Measurements from ENCODE around the gene ANKRD33. TPM values are rescaled to one million over a fixed set of nuclear protein-coding genes. Genes with fewer than 3 reads are reported as not detected.

The ANKRD33 gene
- total RNA-seq, 2 donors from 2014 or later: 0.46 TPM; not detected in 1

DNA sequence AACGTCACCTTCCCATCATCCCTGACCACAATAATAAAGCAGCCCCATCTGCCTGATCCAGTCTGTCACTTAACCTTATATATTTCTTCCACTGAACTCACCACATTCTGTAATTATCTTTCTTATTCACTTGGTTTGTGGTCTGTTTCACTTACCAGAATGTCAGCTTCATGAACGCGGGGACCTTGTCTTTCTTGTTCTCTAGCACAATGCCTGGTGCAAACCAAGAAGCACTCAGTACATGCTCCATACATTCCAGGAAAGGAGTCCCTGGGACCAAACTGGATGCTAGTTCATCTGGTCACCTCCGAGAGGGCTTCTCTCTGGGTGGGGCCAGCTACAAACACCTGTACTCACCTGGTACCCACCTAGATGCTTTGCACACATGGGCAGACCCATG is 17.4 kb upstream of the ANKRD33 start:
- no peak overlapping the region for H3K4me3 ChIP-seq (ENCODE audit: low read length)
- no peaks in the 10 kb centered on the region for H3K9me3 ChIP-seq (ENCODE audit: control insufficient read depth, low read length)
- WGBS, 2 experiments (ENCODE audit: insufficient coverage in 1 of 2, insufficient read length in 1 of 2): 76 to 83% methylated on average over 2 to 4 of the region's 4 CpGs
- peaks cover 10% of the 10 kb centered on the region for H3K4me1 ChIP-seq (ENCODE audit: control insufficient read depth, insufficient read depth, low read length)
- H3K27me3 ChIP-seq (ENCODE audit: control insufficient read depth, insufficient read depth, low read length, poor library complexity, severe bottlenecking): peaks cover 53% of the 10 kb centered on the region
- no peak for DNase-seq
- H3K9ac ChIP-seq (ENCODE audit: extremely low read depth, low read length, poor library complexity, severe bottlenecking): no peak overlapping the region
- H3K4me1 Mint-ChIP-seq: peaks cover 8% of the 10 kb centered on the region
- H3K27me3 Mint-ChIP-seq (ENCODE audit: insufficient read depth): peaks cover 70% of the 10 kb centered on the region
- no peak overlapping the region for H3K4me3 Mint-ChIP-seq
- H3K27ac Mint-ChIP-seq: no peak overlapping the region
- H3K36me3 ChIP-seq (ENCODE audit: control insufficient read depth, insufficient read depth, low read length): no peaks in the 10 kb centered on the region
- H3K9me3 Mint-ChIP-seq: no peaks in the 10 kb centered on the region
- no peaks in the 10 kb centered on the region for H3K36me3 Mint-ChIP-seq (ENCODE audit: low read depth)
- TF ChIP-seq, protein P1, sequence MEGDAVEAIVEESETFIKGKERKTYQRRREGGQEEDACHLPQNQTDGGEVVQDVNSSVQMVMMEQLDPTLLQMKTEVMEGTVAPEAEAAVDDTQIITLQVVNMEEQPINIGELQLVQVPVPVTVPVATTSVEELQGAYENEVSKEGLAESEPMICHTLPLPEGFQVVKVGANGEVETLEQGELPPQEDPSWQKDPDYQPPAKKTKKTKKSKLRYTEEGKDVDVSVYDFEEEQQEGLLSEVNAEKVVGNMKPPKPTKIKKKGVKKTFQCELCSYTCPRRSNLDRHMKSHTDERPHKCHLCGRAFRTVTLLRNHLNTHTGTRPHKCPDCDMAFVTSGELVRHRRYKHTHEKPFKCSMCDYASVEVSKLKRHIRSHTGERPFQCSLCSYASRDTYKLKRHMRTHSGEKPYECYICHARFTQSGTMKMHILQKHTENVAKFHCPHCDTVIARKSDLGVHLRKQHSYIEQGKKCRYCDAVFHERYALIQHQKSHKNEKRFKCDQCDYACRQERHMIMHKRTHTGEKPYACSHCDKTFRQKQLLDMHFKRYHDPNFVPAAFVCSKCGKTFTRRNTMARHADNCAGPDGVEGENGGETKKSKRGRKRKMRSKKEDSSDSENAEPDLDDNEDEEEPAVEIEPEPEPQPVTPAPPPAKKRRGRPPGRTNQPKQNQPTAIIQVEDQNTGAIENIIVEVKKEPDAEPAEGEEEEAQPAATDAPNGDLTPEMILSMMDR (conservative IDR thresholded peaks at IDR 0.05): no peak
- peak overlapping the region; percentile 18 for H3K27ac ChIP-seq (ENCODE audit: low read depth, low read length)

DNA sequence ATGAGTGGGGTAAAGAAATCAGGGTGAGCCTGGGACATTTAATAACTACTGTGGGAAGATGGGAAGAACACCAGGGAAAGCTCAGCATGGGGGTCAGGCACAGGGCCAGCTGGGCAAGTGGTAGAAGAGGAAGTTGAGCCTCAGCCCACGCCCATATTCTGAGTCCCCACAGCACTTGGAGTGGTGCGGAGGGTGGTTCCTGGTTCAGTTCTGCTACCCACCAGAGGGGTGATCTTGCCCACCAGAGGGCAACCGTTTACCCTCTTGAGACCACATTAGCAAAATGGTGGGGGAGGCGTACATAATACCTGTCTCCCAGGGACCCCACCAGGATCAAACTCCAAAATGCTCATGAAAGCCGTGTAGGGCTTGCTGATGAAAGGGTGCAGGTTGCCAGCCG is 16.8 kb upstream of the ANKRD33 start:
- Mint-ChIP-seq H3K4me1 (peaks cover 8% of the 10 kb centered on the region), H3K27ac (no peak overlapping the region), H3K27me3 (ENCODE audit: insufficient read depth) (peaks cover 64% of the 10 kb centered on the region), H3K4me3 (no peak overlapping the region), H3K36me3 (ENCODE audit: low read depth) (no peaks in the 10 kb centered on the region), H3K9me3 (no peaks in the 10 kb centered on the region)
- Histone ChIP-seq H3K4me3 (ENCODE audit: low read length) (no peak overlapping the region), H3K9me3 (ENCODE audit: control insufficient read depth, low read length) (no peaks in the 10 kb centered on the region), H3K27ac (ENCODE audit: low read depth, low read length) (no peak overlapping the region), H3K27me3 (ENCODE audit: control insufficient read depth, insufficient read depth, low read length, poor library complexity, severe bottlenecking) (peaks cover 47% of the 10 kb centered on the region), H3K9ac (ENCODE audit: extremely low read depth, low read length, poor library complexity, severe bottlenecking) (no peak overlapping the region), H3K4me1 (ENCODE audit: control insufficient read depth, insufficient read depth, low read length) (peaks cover 6% of the 10 kb centered on the region), H3K36me3 (ENCODE audit: control insufficient read depth, insufficient read depth, low read length) (no peaks in the 10 kb centered on the region)
- DNase-seq: no peak
- WGBS, 2 experiments (ENCODE audit: insufficient coverage in 1 of 2, insufficient read length in 1 of 2): 83 to 93% methylated on average over 4 to 6 of the region's 6 CpGs
- TF ChIP-seq, protein P1 (conservative IDR thresholded peaks at IDR 0.05): peak; percentile 37

DNA sequence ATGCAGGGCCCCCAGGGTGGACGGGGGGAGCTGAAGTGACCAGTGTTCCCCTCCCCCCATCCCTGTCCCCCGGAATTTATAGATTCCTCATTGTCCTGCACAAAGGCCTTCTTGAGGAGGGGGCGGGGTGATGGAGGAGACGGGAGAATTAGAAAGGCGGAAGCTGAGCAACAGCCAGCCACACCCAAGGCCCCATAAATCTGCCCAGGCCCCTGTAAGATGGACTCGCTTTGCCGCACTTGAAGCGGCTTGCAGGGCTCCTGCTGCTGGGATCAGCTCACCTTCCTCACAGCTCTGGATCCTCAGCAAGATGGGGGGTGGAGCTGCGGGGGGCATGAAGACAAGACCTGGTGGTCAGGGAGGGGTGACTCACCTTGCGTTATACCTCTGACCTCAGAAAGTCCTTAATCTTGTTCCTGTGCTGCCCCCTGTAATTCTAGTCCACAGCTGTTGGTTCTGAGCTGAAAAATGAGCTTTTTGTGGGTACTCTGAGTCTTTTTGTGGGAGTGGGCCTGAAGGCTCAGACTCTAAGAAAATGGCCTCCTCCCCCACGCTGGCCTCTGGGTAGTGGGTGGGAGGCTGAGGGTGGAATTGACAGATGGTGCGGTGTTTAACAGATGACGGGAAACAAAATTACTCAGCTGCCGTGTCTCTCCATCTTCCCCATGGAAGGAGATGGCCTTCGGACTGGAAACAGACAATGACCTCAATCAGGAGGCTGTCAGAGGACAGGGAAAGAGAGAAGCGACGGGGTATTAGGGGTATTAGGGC is 15.8 kb upstream of the ANKRD33 start:
- Histone ChIP-seq H3K9me3 (ENCODE audit: control insufficient read depth, low read length) (no peaks in the 10 kb centered on the region), H3K27ac (ENCODE audit: low read depth, low read length) (no peak overlapping the region), H3K4me1 (ENCODE audit: control insufficient read depth, insufficient read depth, low read length) (peaks cover 6% of the 10 kb centered on the region), H3K36me3 (ENCODE audit: control insufficient read depth, insufficient read depth, low read length) (no peaks in the 10 kb centered on the region), H3K4me3 (ENCODE audit: low read length) (no peak overlapping the region), H3K27me3 (ENCODE audit: control insufficient read depth, insufficient read depth, low read length, poor library complexity, severe bottlenecking) (peaks cover 44% of the 10 kb centered on the region), H3K9ac (ENCODE audit: extremely low read depth, low read length, poor library complexity, severe bottlenecking) (no peak overlapping the region)
- Mint-ChIP-seq H3K36me3 (ENCODE audit: low read depth) (no peaks in the 10 kb centered on the region), H3K9me3 (no peaks in the 10 kb centered on the region), H3K4me1 (peaks cover 8% of the 10 kb centered on the region), H3K4me3 (no peak overlapping the region), H3K27me3 (ENCODE audit: insufficient read depth) (peaks cover 56% of the 10 kb centered on the region), H3K27ac (no peak overlapping the region)
- WGBS, 2 experiments (ENCODE audit: insufficient coverage in 1 of 2, insufficient read length in 1 of 2): 84 to 85% methylated on average over 6 to 17 of the region's 17 CpGs
- DNase-seq: no peak
- TF ChIP-seq, protein P1 (conservative IDR thresholded peaks at IDR 0.05): no peak
